Measurements from ENCODE around the gene RAB22A.

RAB22A gene

GRCh38 chr20:58305061-58305460, 4.5 kb upstream of the RAB22A start:
- DNase-seq, result no peak

- no peak for DNase-seq
Measured at GRCh38 chr20:58306421-58307261, 2.9 kb upstream of the RAB22A start.

- no peak for DNase-seq
Measured at GRCh38 chr20:58307270-58307669, 2.2 kb upstream of the RAB22A start.

GRCh38 chr20:58308290-58308679, 1.2 kb upstream of the RAB22A start:
- no peak for DNase-seq

- DNase-seq, result no peak
Measured at GRCh38 chr20:58308680-58309527, 611 bp upstream of the RAB22A start.

GRCh38 chr20:58310291-58310782, 822 bp downstream of the RAB22A start:
- DNase-seq, result no peak

- DNase-seq, result no peak
Measured at GRCh38 chr20:58312836-58313235, 3.3 kb downstream of the RAB22A start.

GRCh38 chr20:58313396-58313795, 3.9 kb downstream of the RAB22A start:
- no peak for DNase-seq

GRCh38 chr20:58321205-58321604, 11.7 kb downstream of the RAB22A start:
- no peak for DNase-seq

GRCh38 chr20:58322083-58322482, 12.6 kb downstream of the RAB22A start:
- DNase-seq, result no peak

GRCh38 chr20:58325912-58326311, 16.4 kb downstream of the RAB22A start:
- no peak for DNase-seq

GRCh38 chr20:58327211-58327610, 17.7 kb downstream of the RAB22A start:
- no peak for DNase-seq

GRCh38 chr20:58328836-58329235, 19.3 kb downstream of the RAB22A start:
- DNase-seq, result no peak

- no peak for DNase-seq
Measured at GRCh38 chr20:58329711-58330110, 20.2 kb downstream of the RAB22A start.

- DNase-seq, result no peak
Measured at GRCh38 chr20:58330249-58330648, 20.7 kb downstream of the RAB22A start.

GRCh38 chr20:58330687-58331086, 21.2 kb downstream of the RAB22A start:
- no peak for DNase-seq

- DNase-seq, result no peak
Measured at GRCh38 chr20:58331961-58332551, 22.5 kb downstream of the RAB22A start.

- no peak for DNase-seq
Measured at GRCh38 chr20:58339741-58340140, 30.2 kb downstream of the RAB22A start.

- no peak for DNase-seq
Measured at GRCh38 chr20:58340151-58340550, 30.6 kb downstream of the RAB22A start.

- no peak for DNase-seq
Measured at GRCh38 chr20:58340853-58341252, 31.3 kb downstream of the RAB22A start.

GRCh38 chr20:58342104-58342945, 32.8 kb downstream of the RAB22A start:
- DNase-seq, result no peak

GRCh38 chr20:58344741-58345140, 35.2 kb downstream of the RAB22A start:
- DNase-seq, result no peak

GRCh38 chr20:58349570-58349969, 40.1 kb downstream of the RAB22A start:
- no peak for DNase-seq
